ENCODE measurements around the gene ADGRE3. TPM values are rescaled to one million over a fixed set of nuclear protein-coding genes. Genes with fewer than 3 reads are reported as not detected.
A peak's percentile ranks its signal among the peaks of the same experiment; 100 is the strongest.

The ADGRE3 gene
- total RNA-seq, 1 experiment from 2014 or later, result not detected

GRCh38 chr19:14577885-14578427, 96.7 kb downstream of the ADGRE3 start:
- no peaks in the 10 kb centered on the region for H3K27me3 ChIP-seq
- H3K4me3 ChIP-seq, result no peak overlapping the region
- no peaks in the 10 kb centered on the region for H3K9me3 ChIP-seq
- DNase-seq, result no peak
- H3K36me3 ChIP-seq, result no peaks in the 10 kb centered on the region

DNA sequence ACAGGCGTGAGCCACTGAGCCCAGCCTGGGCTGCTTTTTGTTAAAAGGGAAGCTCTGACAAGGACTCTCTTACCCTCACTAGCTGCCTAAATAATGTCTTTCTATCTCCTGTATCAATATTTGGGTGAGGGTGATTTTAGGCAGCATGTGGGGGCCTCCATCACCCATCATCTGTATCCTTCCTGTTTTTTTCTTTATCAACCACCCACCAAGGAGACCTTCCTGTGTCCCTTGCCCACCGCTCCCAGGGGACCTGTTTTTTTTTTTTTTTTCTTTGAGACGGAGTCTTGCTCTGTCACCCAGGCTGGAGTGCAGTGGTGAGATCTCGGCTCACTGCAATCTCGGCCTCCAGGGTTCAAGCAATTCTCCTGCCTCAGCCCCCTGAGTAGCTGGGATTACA, 97.4 kb downstream of the ADGRE3 start:
- H3K9me3 ChIP-seq, result no peaks in the 10 kb centered on the region
- DNase-seq, result no peak
- no peak overlapping the region for H3K4me3 ChIP-seq
- H3K36me3 ChIP-seq, result no peaks in the 10 kb centered on the region
- H3K27me3 ChIP-seq, result no peaks in the 10 kb centered on the region

- H3K4me3 ChIP-seq, result no peak overlapping the region
- H3K36me3 ChIP-seq, result no peaks in the 10 kb centered on the region
- no peaks in the 10 kb centered on the region for H3K27me3 ChIP-seq
- no peaks in the 10 kb centered on the region for H3K9me3 ChIP-seq
- DNase-seq, result no peak
Observed at GRCh38 chr19:14576363-14576762, 98.3 kb downstream of the ADGRE3 start.

GRCh38 chr19:14575428-14575980, 99.1 kb downstream of the ADGRE3 start:
- H3K9me3 ChIP-seq, result no peaks in the 10 kb centered on the region
- H3K27me3 ChIP-seq, result no peaks in the 10 kb centered on the region
- DNase-seq, result no peak
- H3K4me3 ChIP-seq, result no peak overlapping the region
- H3K36me3 ChIP-seq, result peaks cover under 1% of the 10 kb centered on the region; the same call in 1 of the 2 replicates

GRCh38 chr19:14571695-14572490, 102.8 kb downstream of the ADGRE3 start, which contains the start of gene NDUFB7:
Gene NDUFB7 (minus strand): TSS chr19:14572066. CDS start chr19:14572000, 66 bp downstream.
- Histone ChIP-seq H3K36me3 (peaks cover 13% of the 10 kb centered on the region), H3K4me3 (peak within 1 kb of the TSS; percentile 85), H3K27me3 (no peaks in the 10 kb centered on the region), H3K9me3 (no peaks in the 10 kb centered on the region)
- peak; percentile 97 for DNase-seq

DNA sequence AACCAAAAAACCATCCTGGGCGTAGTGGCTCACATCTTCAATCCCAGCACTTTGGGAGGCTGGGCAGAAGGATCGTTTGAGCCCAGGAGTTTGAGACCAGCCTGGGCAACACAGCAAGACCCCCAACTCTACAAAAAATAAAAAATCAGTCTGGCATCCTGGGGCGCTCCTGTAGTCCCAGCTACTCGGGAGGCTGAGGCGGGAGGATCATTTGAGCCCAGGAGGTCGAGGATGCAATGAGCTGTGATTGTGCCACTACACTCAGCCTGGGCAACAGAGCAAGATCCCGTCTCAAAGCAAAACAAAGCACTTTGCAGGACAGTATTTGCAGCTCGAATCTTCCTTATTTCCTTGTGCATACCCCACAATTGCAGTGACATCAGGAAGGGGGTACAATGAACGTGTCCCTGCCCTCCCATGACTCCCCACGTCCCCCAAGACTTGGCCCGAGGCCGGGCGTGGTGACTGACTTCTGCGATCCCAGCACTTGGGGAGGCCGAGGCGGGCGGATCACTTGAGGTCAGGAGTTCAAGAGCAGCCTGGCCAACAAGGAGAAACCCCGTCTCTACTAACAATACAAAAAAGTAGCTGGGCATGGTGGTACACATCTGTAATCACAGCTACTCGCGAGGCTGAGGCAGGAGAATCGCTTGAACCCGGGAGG, 103.6 kb downstream of the ADGRE3 start:
- DNase-seq, result no peak
- H3K36me3 ChIP-seq, result peaks cover 16% of the 10 kb centered on the region
- no peaks in the 10 kb centered on the region for H3K27me3 ChIP-seq
- H3K9me3 ChIP-seq, result no peaks in the 10 kb centered on the region
- H3K4me3 ChIP-seq, result peak overlapping the region; percentile 85

Other genes with a start within 250 kb of the ADGRE3 start
- gene PKN1, start 241.5 kb downstream of the ADGRE3 start, total RNA-seq (2014; rRNA removed; shearing (Covaris generic); ENCODE audit: low replicate concordance), result 105 and 128 TPM in 2 replicates
- not detected in 2 replicates for gene PTGER1, start 199.5 kb downstream of the ADGRE3 start, total RNA-seq (2014; rRNA removed; shearing (Covaris generic); ENCODE audit: low replicate concordance)
- gene GIPC1, start 178.7 kb downstream of the ADGRE3 start, total RNA-seq (2014; rRNA removed; shearing (Covaris generic); ENCODE audit: low replicate concordance), result 111 and 196 TPM in 2 replicates
- gene DNAJB1, start 156.4 kb downstream of the ADGRE3 start, total RNA-seq (2014; rRNA removed; shearing (Covaris generic); ENCODE audit: low replicate concordance), result 133 and 164 TPM in 2 replicates
- gene TECR, start 145.2 kb downstream of the ADGRE3 start, total RNA-seq (2014; rRNA removed; shearing (Covaris generic); ENCODE audit: low replicate concordance), result 143 and 165 TPM in 2 replicates
- gene NDUFB7, start 102.8 kb downstream of the ADGRE3 start, total RNA-seq (2014; rRNA removed; shearing (Covaris generic); ENCODE audit: low replicate concordance), result 487 and 678 TPM in 2 replicates
- not detected in 2 replicates for gene CLEC17A, start 91.8 kb downstream of the ADGRE3 start, total RNA-seq (2014; rRNA removed; shearing (Covaris generic); ENCODE audit: low replicate concordance)
- gene ZNF333, start 15.2 kb upstream of the ADGRE3 start, total RNA-seq (2014; rRNA removed; shearing (Covaris generic); ENCODE audit: low replicate concordance), result 8.1 and 10.2 TPM in 2 replicates
- gene ADGRE2, start 103.7 kb upstream of the ADGRE3 start, total RNA-seq (2014; rRNA removed; shearing (Covaris generic); ENCODE audit: low replicate concordance), result not detected in 2 replicates
- gene OR7A5, start 160.3 kb upstream of the ADGRE3 start, total RNA-seq (2014; rRNA removed; shearing (Covaris generic); ENCODE audit: low replicate concordance), result not detected in 2 replicates
- gene OR7C1, start 160.3 kb upstream of the ADGRE3 start, total RNA-seq (2014; rRNA removed; shearing (Covaris generic); ENCODE audit: low replicate concordance), result not detected in 2 replicates
- gene OR7A10, start 174.1 kb upstream of the ADGRE3 start, total RNA-seq (2014; rRNA removed; shearing (Covaris generic); ENCODE audit: low replicate concordance), result not detected in 2 replicates
- gene OR7A17, start 211.3 kb upstream of the ADGRE3 start, total RNA-seq (2014; rRNA removed; shearing (Covaris generic); ENCODE audit: low replicate concordance), result not detected in 2 replicates